Activated effector memory CD4-positive, alpha-beta T cell treated with Interleukin-2 at 50 U/mL for 16 hours (primary cell): Measurements from ENCODE around the gene NCKAP5.

Experiments used
- DNase-seq: peaks from one replicate; pipeline ENCODE4 v3.0.0-alpha.2; 2020

Gene NCKAP5

DNA sequence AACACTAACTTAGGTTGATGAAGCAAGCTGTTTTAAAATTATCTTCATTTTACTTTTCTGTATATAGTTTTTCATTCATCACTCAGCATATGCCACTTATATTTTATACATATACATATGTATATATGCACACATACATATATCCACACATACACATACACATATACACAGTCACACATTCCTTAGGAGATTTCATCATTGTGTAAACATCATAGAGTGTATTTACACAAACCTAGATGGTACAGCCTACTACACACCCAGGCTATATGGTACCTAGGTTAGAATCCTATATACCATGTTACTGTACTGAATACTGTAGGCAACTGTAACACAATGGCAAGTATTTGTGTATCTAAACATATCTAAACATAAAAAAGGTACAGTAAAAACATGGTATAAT is 602.8 kb downstream of the NCKAP5 start:
- DNase-seq = no peak

DNA sequence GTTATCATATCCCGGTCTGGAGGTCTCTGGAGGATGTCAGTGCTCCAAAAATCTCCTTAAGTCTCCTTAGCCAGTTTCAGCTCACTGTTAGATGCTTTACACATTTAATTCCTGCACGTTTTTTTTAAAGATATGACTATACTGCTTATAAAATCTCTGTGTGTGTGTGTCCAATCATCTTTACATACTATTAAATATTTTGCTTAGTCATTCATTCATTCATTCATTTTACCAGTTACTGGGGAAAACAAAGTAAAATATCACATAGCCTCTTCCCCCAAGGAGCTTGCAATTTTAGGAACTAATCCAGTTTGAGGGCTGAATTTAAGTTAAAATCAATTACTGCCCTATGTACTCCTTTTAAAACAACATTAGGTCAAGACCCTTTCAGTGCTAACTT is 605.1 kb downstream of the NCKAP5 start:
- no peak for DNase-seq

DNA sequence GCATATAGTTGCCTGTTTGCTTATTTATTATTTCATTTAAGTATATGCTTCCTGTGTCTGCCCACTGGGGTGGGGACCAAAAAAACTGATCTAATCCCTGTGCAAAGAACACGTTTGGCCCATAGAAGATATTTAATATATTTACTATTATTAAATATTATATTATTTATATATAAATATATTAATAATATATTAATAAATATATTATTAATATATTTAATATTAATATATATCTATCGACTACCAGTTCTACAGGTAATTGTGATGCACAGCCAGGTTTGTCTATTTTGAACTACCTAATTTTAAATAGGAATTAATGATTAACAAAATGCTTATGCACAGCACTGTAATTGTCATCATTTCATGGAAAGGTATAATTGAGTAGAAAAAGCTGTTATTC is 609.4 kb downstream of the NCKAP5 start:
- DNase-seq = no peak

DNA sequence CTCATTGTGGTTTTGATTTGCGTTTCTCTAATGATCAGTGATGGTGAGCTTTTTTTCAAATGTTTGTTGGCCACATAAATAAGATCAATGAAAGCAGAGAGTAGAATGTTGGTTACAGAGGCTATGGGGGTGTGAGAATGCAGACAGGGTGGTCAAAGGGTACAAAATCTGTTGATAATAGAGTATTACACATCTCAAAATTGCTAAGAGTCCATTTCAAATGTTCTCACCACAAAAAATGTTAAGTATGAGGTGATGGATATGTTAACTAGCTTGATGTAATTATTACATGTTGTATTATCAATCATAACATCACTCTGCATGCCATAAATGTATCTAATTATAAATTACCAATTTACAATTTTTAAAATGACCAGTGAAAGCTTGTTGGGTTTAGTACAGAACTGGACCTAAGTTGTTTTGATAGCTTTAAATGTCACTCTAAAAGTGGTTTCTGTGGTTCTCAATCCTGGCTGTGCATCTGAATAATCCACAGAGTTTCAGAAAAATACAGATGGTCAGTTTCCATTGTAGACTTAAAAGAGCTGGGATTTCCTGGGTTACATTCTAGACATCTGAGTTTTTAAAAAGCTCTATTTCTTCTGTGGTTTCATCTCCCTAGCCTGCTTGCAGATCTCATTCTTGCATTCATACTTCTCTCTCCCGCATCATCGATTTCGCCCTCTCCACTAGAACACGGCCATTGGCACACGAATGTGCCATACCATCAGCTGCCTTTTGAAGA is 612.2 kb downstream of the NCKAP5 start:
- DNase-seq = no peak

DNA sequence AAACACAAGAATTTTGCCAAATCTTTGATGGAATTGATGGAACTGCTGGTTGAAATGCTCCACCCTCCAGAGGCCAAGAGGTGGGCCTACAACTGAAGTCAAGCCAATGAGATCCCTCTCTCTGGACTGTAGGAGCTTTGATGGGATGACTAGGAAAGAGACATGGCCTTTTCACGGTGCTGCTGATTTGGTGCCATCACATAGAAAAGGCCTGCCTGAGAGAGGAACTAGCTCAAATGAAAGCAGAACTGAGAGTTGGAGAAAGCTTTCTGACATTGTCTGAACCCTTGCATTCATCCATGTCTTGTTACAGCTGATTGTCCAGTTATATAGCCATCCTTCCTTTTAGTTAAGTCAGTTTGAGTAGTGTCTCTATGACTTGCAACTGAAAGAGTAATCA is 614.5 kb downstream of the NCKAP5 start:
- no peak for DNase-seq

DNA sequence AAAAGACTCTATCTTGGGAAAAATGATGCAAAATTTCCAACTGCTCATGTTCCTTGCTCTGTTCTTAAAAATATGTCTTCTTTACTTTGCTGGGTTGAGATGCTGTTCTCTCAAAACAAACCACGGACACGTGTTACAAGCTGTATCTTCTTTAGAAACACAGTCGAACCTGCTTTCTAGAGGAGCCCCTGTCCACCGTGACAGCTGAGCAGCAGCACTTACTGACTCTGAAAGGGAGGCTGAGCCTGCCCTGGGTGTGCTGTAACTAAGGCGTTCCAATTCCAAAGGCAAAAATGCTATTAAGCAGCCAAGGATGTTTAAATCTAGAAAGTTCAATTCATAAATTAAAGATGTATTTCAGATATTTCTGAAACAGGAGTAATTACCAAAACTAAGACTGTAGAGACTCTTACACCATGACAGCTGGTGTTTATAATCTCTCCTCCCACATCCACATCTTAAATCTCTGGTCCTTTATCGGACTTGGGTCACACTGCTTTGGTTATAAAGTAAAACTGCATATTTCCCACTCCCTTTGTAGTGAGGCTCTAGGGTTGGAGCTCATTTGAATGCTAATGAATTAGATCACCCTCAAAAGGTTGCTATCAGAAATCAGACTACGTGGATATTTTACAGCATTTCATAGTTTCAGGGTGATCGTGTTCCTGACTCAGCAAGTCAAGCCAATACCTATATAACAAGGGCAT is 617.1 kb downstream of the NCKAP5 start:
- no peak for DNase-seq

DNA sequence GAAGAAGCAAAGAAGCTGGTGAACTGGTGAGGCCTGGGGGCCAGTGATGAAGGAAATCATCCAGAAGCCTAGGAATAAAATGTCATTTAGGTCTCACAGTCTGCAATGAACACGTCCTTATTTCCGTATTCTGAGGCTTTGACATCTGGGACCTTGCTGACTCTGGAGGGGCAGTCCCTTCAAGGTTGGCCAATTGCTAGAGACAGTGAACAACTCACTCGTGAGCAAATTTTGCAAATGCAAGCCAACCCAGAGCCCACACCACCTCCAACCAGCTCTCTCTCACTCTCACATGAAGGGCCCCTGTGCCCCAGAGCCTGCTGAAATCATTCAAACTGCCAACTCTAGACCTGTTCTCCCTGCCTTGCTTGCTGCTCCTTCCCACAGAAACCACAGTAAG is 619.2 kb downstream of the NCKAP5 start:
- DNase-seq = no peak

DNA sequence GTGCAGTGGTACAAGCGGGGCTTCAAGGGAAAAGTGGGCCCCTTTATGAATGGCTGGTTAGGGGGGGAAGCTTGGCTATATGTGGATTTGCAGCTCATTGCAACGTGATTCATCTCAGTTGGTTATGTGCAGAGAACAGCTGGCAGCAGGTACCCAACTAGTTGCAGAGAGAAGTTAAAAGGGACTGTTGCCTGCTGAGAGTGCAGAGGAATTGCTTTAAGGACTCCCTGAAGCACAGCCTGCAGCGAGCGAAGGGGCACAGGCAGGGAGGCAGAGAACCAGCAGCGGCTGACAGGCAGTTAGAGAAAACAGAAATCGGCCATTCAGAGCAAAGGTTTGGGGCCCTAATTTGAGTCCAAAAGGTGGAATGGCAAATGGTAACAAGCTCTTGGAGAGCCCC is 620.1 kb downstream of the NCKAP5 start:
- no peak for DNase-seq

DNA sequence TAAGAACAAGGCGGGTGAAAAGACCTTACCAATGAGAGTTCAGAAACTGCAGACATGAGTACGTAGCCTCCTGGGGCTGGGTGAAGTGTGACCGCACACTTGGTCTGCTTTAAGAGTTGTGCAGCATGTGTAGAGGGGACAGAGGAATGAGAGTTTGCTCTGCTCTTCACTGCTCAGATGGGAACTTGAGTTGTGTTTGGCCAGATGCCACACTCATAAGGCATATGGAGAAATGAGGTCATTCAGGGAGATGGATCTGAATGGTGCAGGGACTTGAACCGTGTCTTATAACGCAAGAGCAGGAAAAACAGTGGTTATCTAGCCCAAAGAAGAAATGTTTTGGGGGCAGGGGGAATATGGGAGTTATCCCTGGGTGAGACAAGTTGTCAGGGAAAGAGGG is 624.4 kb downstream of the NCKAP5 start:
- no peak for DNase-seq

DNA sequence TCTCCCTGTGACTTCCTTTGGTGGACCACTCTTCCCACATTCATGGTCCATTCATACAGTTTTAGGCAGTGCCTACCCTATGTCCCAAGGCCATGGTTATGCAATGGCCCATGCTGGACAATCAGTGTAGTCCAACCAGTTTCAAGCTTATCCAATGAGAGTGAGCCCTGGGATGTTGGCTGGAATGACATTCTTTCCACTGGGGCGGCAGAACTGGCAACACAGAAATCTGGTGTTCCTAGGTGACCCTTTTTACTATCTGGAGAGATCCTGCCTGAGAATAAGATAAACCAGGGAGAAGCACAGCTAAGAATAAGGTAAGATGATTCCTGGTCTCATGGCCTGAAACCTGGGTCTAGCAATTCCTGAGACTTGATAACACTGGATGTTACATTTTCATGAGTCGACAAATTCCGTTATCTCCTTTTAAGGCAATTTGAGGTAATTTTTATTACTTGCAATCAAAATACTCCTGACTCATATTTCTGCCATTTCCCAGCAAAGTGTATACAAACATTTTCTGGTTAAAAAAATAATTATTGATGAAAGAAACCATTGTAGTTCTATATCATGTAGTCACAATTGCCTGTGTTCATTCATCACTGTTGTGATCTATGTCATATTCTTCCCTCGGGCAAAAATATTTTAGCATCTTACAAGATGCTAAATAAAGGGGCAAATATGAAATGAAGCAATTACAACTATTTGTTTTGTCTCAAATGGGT is 626.8 kb downstream of the NCKAP5 start:
- DNase-seq = no peak

DNA sequence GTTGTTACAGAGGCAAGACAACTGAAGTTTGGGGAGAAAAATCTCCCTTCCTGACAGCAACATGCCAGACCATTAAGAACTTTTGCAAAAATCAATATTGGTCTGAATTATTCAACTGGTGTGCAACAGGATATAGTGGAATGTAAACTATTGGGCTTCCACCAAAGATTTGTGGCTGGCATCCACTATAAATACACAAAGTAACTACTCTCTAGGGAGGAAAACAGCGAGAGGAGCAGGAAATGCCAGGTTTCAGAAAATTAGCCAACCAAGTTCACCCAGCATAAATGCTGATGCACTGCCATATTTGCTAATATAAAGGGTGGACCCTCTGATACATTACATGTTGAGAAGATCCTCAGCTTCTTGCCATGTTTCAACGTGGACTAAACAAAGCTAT is 630.6 kb downstream of the NCKAP5 start:
- no peak for DNase-seq

DNA sequence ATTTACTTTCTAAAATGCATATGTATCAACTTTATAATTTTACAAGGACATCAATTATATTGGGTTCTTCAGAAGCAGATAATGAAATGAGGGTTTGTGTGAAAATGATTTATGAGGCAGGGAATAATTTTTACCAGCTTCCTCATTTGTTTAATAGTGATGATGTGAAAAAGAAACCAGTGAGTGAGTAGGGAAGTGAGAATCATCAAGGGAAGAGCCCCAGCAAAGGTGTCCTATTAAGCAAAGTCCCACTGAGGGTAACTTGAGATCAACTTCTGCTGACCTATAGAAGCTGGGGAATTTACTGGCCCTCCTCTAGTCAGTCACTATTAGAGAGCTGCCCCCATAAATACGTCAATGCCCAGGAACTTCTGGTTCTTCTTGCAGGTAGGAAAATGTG is 631.5 kb downstream of the NCKAP5 start:
- DNase-seq = no peak

DNA sequence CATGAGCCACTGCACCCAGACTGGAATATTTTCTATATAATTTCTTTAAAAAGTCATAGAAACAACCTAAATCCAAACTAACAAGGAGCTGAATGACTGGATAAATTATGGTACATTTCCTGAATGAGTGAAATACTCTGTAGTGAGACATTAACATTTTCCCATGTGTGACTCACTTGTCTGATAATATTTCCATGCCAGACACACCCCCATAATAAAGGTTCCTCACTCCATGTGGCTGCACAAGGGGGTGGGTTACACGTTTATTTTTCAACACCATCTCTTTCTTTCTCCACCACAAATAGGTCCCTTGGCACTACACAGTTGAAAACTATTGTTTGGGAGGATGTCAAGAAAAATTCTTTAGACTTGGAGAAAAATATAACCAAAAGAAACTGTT is 632.0 kb downstream of the NCKAP5 start:
- no peak for DNase-seq

DNA sequence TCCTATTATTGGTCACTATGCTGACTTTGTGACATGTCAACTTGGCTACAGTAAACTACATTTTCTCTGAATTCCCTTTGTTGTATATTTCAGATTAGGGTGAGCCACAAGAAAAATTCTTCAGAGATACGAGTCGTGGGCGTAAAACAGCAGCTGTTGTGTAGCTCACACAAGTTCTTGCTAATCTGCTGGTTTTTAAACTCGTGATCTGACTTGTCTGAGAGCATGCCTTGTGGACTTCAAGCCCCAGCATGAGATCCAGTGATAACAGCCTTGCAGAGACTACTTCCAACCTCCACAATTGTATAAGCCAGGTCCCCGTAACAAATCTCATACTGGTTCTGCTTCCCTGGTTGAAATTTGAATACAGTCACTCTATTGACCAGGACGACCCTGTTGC is 638.5 kb downstream of the NCKAP5 start:
- DNase-seq = no peak

DNA sequence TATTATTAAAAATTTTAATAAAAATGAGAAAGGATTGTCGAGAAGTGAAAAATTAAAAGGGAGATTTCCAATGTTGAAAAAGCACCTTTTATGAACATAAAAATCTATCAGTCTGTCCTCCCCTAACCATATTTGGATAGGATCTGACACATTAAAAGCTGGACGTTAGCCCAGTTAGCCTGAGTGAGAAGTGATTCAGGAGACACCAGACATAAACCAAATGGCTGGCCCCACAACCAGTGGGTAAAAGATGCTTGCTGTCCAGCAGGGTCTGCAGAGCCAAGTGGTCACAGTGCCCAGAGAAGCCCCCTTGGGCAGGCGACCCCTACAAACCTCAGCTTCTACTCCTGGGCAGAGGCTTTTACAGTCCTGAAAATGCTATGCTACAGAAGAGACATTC is 644.5 kb downstream of the NCKAP5 start:
- no peak for DNase-seq

DNA sequence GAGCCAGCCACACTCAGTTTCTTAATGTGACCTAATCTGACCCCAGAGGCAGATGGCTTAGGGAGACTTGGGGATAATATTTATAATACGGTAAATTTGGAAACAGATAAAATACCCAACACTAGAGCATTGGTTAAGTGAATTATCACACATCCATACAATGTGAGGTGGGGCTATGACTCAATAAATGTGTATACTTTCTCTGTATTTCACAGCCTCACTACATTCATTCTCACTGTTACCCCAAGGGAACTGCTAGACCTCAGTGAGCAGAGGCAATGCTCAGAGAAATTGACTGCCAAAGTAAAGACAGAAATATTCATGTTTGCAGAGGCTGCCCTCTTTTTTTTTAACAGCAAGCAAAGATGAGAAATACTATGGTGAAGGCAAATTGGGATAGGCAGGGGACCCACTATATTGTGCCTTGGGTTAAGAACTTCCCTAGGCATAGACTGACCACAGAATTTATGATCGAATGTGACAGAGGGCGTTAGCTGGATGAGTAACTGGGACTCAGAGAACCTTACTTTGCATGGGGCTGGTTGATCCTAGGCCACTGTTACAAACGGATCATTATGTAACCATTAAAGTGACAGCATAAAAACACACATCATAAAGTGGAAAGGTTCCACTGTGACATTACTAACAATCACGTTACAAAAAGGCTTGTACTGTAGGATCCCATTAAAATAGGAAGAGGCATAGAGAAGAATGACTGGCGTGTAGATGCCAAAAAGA is 652.3 kb downstream of the NCKAP5 start:
- no peak for DNase-seq

DNA sequence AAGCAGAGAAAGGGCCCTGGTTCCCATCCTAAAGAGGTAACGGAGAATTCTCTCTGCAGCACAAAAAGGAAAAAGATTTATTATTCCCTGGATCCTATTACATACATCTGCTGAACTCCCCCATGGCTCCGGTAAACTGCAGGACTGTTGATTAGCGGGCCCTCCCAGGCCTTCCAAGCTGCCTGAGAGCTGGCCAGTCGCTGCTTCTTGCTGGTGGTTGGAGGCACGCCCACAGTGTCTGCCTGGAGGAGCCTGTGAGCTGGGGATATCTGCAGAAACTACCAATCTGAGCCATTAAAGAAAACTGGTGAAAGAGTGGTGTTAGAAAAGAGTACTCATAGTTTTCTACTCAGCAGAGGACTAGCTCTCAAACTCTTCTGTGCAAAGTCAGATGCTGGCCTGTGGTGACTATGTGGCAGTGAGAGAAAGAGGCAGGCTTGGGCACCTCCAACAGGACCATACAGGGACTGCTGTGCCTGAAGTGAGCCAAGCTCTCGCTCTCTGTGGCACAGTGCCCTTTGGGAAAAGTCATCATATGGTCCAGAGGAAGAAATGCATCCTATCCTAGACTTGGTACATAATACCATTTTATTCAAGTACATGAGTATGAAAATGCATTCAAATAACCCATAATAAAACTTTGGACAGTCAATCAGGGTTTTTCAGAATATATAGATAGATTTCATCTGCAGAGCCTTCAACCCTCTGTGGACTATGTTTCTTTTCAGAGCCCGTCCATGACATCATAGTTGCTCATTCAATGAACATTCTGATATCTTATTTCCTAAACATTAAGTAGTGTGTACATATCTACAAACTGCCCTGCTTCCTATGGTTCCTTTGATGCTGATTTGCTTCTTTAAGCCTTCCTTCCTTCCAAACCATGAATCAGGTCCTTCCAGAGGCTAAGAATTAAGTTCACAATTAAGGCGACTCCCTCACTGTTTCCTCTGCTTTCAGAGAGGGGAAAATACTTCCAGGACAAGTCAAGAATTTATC is 656.2 kb downstream of the NCKAP5 start:
- DNase-seq = no peak

DNA sequence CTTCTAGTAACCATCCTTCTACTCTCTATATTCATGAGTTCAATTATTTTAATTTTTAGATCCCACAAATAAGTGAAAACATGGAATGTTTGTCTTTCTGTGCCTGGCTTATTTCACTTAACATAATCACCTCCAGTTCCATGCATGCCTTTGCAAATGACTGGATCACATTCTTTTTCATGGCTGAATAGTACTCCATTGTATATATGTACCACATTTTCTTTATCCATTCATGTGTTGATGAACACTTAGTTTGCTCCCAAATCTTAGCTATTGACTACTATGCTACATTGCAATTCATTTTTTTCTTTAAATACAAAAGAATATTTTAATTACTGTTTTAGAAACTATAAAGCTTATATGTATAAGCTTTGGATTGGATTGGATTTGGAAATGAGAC is 657.8 kb downstream of the NCKAP5 start:
- no peak for DNase-seq

DNA sequence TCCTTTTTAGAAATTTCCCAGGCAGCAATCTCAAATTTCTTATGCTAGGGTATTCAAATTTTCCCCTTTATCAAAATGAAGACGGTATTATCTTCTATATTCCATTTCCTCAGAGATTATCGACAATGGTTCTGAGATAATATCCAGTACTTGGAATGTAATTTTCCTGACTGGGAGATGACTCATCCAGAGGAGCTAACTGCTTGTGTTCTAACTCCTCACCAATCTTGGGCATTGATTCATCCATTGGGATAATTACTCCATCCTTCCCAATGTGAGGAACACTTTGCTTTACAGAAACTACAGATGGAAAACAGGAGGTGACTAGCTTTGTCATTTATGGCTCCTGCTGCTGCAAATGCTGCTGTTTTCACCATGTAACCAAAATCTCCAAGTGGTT is 658.8 kb downstream of the NCKAP5 start:
- DNase-seq = no peak

DNA sequence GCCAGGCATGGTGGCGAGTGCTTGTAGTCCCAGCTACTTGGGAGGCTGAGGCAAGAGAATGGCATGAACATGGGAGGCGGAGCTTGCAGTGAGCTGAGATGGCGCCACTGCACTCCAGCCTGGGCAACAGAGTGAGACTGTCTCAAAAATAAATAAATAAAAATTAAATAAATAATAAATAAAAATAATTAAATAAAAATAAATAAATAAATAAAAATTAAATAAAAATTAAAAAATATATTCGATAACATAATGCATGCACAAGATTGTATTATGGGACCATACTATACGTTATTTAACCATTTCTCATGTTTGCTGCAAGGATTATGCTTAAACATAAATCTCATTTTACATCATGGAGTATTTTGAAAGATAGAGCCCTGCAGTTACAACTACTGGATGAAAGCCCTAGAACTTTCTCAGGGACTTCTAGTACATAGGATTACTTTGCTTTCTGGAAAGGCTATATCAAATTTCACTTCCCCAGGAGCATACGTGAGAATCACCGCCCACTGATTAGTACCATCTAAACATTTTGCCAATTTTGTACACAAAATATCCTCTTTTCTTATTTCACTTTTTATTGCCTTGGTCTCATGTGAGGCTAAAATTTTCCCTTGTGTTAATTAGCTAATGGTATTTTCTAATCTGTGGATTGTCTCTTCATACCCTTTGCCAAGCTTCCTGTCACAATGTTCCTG is 664.0 kb downstream of the NCKAP5 start:
- DNase-seq = no peak

DNA sequence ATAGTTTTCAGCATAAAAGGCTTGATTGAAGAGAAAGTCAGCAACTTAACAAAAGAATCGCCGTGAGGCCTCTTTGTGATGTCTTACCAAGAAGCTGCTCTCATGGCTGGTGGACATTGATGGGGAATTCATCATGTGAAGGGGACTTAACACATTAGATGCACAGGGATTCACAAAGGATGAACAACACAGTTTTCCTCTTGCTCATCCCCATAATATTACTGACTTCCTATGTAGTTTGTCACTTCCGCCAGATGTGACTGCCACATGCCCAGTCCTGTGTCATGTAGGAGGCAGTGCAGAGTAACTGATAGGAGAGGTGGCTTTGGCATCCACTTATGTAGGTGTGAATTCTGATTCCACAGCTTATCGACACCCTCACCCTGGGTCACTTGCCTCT is 665.6 kb downstream of the NCKAP5 start:
- no peak for DNase-seq

DNA sequence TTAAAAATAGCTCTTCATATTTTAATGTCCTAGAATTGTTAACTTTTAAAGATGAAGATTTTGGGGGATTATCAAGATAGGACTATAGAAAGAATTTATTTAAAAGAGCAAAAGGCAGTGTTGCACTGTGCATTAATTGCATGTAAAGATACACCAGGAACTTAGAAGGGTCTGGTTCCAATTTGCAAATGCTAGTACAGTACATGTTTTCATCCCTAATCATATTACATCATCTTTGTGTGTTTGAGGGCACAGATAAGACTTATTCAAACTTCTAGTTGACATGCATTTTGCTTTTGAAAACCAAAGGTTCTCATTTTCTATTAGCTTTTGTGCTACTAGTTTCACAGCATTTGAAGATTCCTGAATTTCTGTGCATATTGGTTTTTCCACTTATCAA is 666.6 kb downstream of the NCKAP5 start:
- DNase-seq = no peak
